ENCODE measurements around the gene FAM240A. TPM values are rescaled to one million over a fixed set of nuclear protein-coding genes. Genes with fewer than 3 reads are reported as not detected.

FAM240A gene
- total and polyA plus RNA-seq, 2 donors (not counting 3 experiments of a cell fraction or from before 2014, with no cell fraction given), result not detected

GRCh38 chr3:46642971-46643370 lies 30.6 kb downstream of the FAM240A start:
- Histone ChIP-seq H3K36me3 (ENCODE audit: control insufficient read depth in 2 of 2, extremely low read depth in 1 of 2, insufficient read depth in 2 of 2, low read length in 2 of 2) (no peaks in the 10 kb centered on the region), H3K4me3 (replicated peaks in 1 of 3; ENCODE audit: insufficient read depth in 1 of 3, low read depth in 1 of 3, low read length in 3 of 3) (no peak overlapping the region), H3K9me1 (replicated peaks; ENCODE audit: control insufficient read depth, extremely low read depth, insufficient read depth, low read length) (no peaks in the 10 kb centered on the region), H3K4me1 (ENCODE audit: control insufficient read depth, extremely low read depth, insufficient read depth, low read length) (no peaks in the 10 kb centered on the region), H3K79me2 (ENCODE audit: control insufficient read depth, insufficient read depth, low read length) (no peaks in the 10 kb centered on the region), H3K27ac (ENCODE audit: insufficient read depth, low read depth, low read length) (no peak overlapping the region), H3K4me2 (ENCODE audit: insufficient read depth, low read length) (no peak overlapping the region), H2AFZ (ENCODE audit: low read depth, low read length) (no peak overlapping the region), H4K20me1 (replicated peaks; ENCODE audit: control insufficient read depth, extremely low read depth, insufficient read depth, low read length) (no peaks in the 10 kb centered on the region), H3K9ac (replicated peaks; ENCODE audit: extremely low read depth, insufficient read depth, low read length) (no peak overlapping the region), H3K27me3 (ENCODE audit: control insufficient read depth in 2 of 2, insufficient read depth in 2 of 2, low read length in 2 of 2) (peaks cover 8 to 13% of the 10 kb centered on the region in 2 experiments), H3K9me3 (replicated peaks; ENCODE audit: control insufficient read depth, insufficient read depth, low read length) (no peaks in the 10 kb centered on the region)
- intact Hi-C loops (cut with micrococcal nuclease) (no loop called here), dilution Hi-C loops (cut with MboI; ENCODE audit: extremely low pct_ligation_motif_present, low sequenced_read_pairs) (no loop called here)
- CTCF ChIA-PET, result interaction anchor here (1.6 kb wide), 1 partner anchor 13 kb away, joined by 4 read pairs; no protein-coding TSS in a partner anchor
- POLR2A ChIA-PET, result no interaction called here
- no TSS peak for BruUV-seq (replicated peaks)
- DNase-seq (ENCODE audit: low read depth, low spot score), result no peak
- TF ChIP-seq JUN (IDR thresholded peaks at IDR 0.05; ENCODE audit: borderline replicate concordance, insufficient read depth, insufficient read length, low read depth), result no peak
- TF ChIP-seq POLR2A (IDR thresholded peaks at IDR 0.05; ENCODE audit: low read depth, low read length), result no peak
- no peak for TF ChIP-seq GATA2 (IDR thresholded peaks at IDR 0.05; ENCODE audit: insufficient read depth, insufficient read length, low read depth, low read length)
- no peak for TF ChIP-seq FOS (IDR thresholded peaks at IDR 0.05; ENCODE audit: borderline replicate concordance, insufficient read depth, low read length)
- TF ChIP-seq EZH2 (IDR thresholded peaks at IDR 0.05; ENCODE audit: borderline replicate concordance, low read depth, low read length, severe bottlenecking), result no peak
- no peak for TF ChIP-seq MAX (IDR thresholded peaks at IDR 0.05; ENCODE audit: insufficient read depth, insufficient read length)
- no peak for TF ChIP-seq CTCF (IDR thresholded peaks at IDR 0.05; ENCODE audit: extremely low read depth in 1 of 2, insufficient read depth in 1 of 2, low read depth in 1 of 2, low read length in 2 of 2)
- TF ChIP-seq POLR2AphosphoS5 (IDR thresholded peaks at IDR 0.05; ENCODE audit: insufficient read depth, low read depth, low read length), result no peak
- TF ChIP-seq MYC (IDR thresholded peaks at IDR 0.05; ENCODE audit: low read depth, low read length), result no peak
- FAIRE-seq, result no peak

Measured in endothelial cell of umbilical vein (primary cell).